GM18508 (cell line): ENCODE results near the gene ANKRD23.
"Not testable (repeated sequence)": the region's sequence is repeated elsewhere in the genome, so short reads cannot be mapped to it uniquely, and the experiment has no call there.

ENCODE experiments used
- ATAC-seq: cut with Tn5 transposase; IDR thresholded peaks from one replicate; pipeline ENCODE4 v1.9.1; 2021; ENCODE audit warnings: moderate number of reproducible peaks; ENCODE audit not compliant: insufficient read depth, unreplicated experiment

ANKRD23 gene

GRCh38 chr2:96819128-96819875, 24.5 kb downstream of the ANKRD23 start:
- ATAC-seq, result no peak

DNA sequence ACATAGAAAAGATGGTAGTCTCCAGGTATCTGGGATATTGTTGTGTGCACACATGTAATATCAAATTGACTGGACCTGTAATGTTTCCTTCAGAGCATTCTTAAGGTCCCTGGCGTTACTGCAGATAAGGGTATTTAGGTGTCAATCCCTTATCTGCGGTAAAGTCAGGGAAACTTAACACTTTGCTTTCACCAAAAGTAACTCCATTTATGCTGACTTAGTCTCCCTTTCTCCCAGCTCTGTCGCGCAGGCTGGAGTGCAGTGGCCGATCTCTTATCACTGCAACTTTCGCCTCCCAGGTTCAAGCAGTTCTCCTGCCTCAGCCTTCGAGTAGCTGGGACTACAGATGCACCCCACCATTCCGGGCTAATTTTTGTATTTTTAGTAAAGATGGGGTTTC, 25.9 kb downstream of the ANKRD23 start:
- ATAC-seq, result no peak

GRCh38 chr2:96816836-96817702, 26.8 kb downstream of the ANKRD23 start:
- peak; percentile 15 for ATAC-seq

- peak; percentile 40 for ATAC-seq
Observed at GRCh38 chr2:96816127-96816835, 27.5 kb downstream of the ANKRD23 start, which contains the start of gene CNNM3. CNNM3 (plus strand) TSS chr2:96816268; CDS start chr2:96816278, 10 bp downstream.

DNA sequence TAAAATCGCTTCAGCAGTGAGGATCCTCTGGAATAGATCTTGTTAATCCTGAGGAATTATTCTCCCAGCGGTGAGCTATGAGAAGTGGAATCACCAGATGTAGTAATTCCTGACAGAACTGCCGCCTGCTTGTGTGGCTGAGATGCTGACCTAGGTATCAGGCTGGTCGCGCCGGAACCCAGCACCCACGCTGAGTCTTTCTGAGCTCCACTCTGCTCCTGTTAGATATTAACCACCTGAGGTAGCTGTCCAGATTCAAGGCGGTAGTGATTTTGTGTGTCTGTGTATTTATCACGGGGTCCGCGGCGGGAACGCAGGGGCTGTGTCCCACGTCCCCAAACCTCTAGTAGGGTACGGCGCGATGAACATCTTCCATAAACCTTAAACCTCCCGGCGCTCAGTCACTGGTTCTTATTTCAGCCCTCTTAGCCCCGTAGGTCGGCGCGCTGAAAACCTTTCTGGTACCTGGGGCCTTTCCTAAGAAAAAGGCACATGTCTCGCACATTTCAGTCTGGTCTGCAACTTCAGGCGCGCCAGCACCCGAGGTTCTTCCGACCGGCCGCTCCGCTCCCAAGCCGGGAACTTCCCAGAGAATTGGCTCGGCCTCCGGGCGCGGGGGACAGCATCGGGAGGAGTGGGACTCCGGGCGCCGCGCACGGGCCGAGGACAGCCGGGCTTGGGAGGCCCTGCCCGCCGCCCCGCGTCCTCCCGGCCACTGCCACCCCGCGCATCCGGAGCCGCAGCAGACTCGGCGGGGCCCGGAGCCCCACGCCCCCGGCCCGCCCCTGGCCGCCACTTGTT, 28.3 kb downstream of the ANKRD23 start:
- ATAC-seq, result no peak

DNA sequence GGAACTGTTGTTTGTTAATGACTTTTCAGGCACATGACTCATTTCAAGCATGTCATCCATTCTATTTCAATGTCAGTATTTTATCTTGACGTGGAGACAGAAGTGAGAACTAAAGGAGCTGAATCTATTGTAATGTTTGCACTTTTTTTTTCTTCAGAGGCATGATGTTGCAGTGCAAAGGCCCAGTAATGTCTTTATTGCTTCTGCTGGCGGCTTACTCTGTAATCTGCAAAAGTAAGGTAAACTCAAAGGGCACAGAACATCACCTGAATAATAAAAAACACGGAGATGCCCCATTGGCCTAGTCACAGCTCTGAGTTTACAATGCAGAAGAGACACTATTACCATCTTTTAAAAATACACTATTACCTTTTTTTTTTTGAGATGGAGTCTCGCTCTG, 30.2 kb downstream of the ANKRD23 start:
- ATAC-seq, result no peak

DNA sequence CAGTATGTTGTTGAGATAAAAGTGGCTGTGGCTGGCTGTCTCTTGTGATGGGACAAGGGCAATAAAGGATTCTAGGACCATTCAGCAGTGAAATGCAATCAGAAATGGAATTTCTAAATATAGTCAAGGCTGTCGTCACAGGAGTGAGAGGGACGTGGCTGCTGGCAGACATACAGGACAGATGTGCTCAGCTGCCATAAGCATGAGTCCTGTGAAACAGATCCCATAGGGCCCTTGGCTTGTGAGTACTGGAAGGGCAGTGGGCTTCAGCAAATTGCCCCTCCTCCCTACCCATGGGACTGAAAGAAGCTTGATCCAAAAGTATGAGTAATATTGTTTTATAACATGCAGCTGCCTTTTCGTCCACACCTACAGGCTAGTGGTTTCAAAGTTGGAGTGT, 31.9 kb downstream of the ANKRD23 start:
- no peak for ATAC-seq

DNA sequence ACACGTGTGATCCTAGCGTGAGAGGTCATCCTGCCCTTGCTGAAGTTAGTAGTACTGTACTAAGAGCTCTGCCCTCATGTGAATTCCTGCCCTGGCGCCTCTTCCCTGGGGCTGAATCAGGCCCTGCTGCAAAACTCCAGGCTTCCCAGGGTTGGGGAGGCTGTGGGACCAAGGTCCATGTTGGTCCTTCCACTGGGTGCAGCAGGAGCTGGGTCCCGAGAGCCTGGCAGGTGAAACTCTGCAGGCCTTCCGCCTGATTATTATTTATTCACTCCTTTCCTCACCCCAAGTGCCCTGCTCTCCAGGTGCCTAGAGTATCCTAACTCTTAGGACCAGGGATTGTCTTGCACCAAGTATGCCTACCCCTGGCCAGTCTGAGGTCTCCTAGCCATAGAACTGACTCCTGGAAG, 33.0 kb downstream of the ANKRD23 start:
- ATAC-seq, result no peak

DNA sequence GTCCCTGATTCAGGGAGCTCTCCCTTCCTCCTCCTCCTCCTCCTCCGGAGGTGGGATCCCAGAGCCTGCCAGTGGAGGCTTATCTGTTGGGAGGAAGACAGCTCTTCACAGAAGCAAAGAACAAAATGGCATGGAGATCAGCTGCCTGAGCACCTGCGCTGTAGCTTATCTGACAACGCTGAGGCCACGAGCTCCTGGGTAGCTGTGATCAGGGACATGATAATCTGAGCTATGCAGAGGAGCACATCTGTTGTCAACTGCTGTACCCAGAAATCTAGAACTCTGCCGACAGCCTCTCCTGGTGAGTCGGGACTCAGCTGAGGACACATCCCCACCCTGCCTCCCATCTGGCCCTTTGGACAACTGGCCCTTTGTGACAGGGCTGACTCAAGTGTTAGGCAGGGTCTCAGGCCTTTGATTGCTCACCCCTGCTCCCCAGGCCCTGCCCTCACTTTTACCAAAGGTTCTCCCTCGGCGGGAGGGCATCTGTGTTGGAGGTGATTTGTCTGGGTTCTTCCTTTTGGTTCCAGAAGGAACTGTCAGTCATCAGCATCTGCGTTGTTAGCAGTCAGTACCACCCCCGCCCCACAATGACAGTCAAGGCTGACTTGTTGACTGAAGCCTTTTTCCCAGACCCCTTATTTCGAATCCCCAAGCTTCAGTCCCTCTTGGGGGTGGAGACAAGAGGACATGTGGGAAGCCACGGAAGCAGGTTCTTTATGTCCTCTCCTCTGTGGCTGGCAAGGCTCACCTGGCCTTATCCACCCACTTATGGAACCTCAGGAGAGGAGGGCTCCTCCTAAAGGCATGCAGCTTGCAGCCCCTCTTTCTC, 33.7 kb downstream of the ANKRD23 start:
- no peak for ATAC-seq

DNA sequence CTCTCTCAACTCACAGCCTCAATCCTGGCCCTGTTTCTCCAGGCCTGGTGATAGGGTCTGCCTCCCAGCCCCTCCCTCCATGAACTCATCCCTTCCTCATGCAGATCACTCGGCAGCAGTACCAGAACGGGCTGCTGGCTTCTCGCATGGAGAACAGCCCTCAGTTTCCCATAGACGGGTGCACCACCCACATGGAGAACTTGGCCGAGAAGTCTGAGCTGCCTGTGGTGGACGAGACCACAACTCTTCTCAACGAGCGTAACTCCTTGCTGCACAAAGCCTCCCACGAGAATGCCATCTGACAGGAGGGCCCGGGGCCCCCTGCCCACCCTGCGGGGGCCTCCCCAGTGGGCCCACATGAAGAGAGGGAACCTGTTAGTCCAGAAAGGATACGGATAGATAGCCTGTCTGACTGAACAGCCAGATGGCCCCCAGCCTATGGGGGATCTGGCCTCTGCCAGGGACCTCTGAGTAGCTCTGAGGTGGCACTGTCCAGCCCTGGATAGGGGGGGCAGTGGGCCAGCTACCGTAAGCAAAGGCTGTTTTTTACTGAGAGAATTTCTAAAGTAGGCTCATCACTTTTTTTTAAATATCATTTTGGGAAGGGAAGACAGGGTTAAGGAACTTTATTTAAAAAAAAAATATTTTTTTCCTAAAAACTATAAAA, 34.5 kb downstream of the ANKRD23 start:
- no peak for ATAC-seq

DNA sequence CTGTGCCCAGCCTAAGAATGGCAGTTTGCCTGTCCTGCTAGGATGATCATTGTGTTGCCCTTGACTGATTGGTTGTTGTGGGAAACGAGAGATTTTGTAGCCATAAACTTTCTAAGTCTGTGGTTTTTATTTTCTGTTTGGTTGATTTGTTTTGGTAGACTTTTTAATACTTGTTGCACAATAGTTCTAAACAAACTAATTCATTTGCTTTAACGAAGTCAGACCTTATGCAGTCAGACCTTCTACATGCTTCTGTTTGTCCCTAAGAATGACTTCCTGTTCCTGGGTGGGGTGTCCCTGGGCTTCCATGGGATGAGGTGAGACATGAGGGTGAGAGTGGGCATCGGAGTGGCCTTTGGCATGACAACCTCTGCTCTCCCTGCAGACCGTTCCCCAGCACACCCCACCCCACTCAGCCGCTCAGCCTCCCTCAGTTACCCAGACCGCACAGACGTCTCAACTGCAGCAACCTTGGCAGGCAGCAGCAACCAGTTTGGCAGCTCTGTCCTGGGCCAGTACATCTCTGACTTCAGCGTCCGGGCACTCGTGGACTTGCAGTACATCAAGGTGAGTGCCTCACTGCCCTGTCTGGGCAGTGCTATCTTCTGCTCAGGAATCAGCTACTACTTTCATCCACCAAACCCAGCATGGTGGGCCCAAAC, 35.5 kb downstream of the ANKRD23 start:
- no peak for ATAC-seq

DNA sequence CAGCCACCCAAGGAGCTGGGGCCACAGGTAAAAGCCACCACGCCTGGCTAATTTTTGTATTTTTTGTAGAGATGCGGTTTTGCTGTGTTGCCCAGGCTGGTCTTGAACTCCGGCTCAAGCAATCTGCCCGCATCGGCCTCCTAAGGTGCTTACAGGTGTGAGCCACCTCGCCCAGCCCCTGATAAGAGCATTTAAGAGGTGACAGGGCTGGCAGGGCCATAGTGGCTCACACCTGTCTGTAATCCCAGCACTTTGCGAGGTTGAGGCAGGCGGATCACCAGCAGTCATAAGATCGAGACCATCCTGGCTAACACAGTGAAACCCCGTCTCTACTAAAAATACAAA, 36.7 kb downstream of the ANKRD23 start:
- ATAC-seq, result no peak

DNA sequence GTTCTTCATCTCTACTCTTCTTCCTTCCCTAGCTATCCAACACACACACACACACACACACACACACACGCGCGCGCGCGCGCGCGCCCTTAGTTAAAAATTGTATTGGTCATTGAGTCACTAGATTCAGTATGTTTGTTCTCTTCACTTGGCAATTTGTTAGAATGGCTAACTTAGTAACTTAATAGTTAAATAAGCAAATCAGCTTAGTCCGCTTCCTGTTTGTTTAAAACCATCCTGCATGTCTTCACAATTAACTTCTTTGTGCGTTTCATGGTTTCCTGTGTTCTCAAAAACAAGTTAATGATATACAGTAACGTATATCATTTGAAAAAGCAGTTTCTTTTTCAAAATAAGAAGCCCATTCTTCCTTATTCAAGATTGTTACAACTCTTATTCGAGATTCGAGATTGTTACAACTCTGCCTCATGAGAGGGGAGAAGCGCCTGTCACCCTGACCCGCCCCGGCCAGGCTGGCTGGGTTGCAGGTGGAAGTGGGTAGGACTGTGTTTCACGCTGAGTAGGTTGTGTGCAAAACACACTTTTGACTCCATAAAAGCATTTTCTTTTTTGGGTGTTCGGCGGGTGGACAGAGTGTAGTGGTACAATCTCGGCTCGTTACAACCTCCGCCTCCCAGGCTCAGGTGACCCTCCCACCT, 37.2 kb downstream of the ANKRD23 start:
- no peak for ATAC-seq

DNA sequence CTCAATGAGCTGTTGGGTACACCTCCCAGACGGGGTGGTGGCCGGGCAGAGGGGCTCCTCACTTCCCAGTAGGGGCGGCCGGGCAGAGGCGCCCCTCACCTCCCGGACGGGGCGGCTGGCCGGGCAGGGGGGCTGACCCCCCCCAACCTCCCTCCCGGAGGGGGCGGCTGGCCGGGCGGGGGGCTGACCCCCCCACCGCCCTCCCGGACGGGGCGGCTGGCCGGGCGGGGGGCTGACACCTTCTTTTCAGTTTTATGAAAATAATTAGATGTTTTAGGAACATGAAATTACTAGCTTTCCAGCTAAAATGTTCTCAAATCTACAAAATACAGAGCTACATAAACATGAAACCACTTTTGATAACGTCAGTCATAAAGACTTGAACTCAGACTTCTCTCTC, 37.9 kb downstream of the ANKRD23 start:
- not testable (repeated sequence) for ATAC-seq

DNA sequence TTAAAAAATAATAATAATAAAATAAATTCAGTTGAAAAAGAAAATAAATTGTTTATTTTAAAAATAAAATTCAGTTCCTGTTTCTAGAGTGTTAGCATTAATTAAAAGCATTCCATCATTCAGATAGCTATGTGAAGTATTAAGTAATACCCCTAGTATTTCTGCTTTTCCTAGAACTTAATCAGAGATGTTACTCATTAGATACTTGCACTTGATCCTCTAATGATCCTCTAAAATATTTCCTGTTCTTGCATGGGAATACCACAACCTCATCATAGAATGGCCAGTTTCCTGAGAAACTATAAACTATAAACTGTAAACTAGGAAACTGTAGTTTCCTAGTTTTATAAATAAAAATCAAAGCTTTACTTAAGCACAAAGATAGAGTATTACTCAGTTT, 38.8 kb downstream of the ANKRD23 start:
- no peak for ATAC-seq

GRCh38 chr2:96802721-96803120, 41.1 kb downstream of the ANKRD23 start:
- ATAC-seq, result no peak

GRCh38 chr2:96801786-96802595, 41.8 kb downstream of the ANKRD23 start:
- ATAC-seq, result no peak
